ENCODE data around the gene IMMP2L. TPM values are rescaled to one million over a fixed set of nuclear protein-coding genes. Genes with fewer than 3 reads are reported as not detected.

Gene IMMP2L
- total RNA-seq, 1 donor from 2014 or later = 21.5 TPM

- Mint-ChIP-seq H3K27ac (no peak overlapping the region), H3K36me3 (peaks cover 1% of the 10 kb centered on the region), H3K4me3 (no peak overlapping the region), H3K4me1 (no peaks in the 10 kb centered on the region), H3K27me3 (ENCODE audit: insufficient read depth, low read depth) (no peaks in the 10 kb centered on the region), H3K9me3 (no peaks in the 10 kb centered on the region)
- Histone ChIP-seq H3K4me2 (no peak overlapping the region), H3K27me3 (no peaks in the 10 kb centered on the region), H3K9ac (no peak overlapping the region), H2AFZ (replicated peaks) (no peak overlapping the region), H4K20me1 (ENCODE audit: low read depth) (no peaks in the 10 kb centered on the region), H3F3A (ENCODE audit: low read depth) (no peaks in the 10 kb centered on the region), H3K9me3 (ENCODE audit: low read depth) (no peaks in the 10 kb centered on the region), H3K36me3 (no peaks in the 10 kb centered on the region), H3K27ac (no peak overlapping the region), H3K79me2 (ENCODE audit: low read depth) (no peaks in the 10 kb centered on the region), H3K4me1 (no peaks in the 10 kb centered on the region), H3K4me3 (no peak overlapping the region)
- no peak for DNase-seq (ENCODE audit: low spot score)
- TF ChIP-seq EZH2 (IDR thresholded peaks at IDR 0.05) (no peak), EZH2phosphoT487 (IDR thresholded peaks at IDR 0.05) (no peak), CTCF (IDR thresholded peaks at IDR 0.05) (no peak)
Measured at GRCh38 chr7:111384065-111384891, 178.0 kb downstream of the IMMP2L start.

DNA sequence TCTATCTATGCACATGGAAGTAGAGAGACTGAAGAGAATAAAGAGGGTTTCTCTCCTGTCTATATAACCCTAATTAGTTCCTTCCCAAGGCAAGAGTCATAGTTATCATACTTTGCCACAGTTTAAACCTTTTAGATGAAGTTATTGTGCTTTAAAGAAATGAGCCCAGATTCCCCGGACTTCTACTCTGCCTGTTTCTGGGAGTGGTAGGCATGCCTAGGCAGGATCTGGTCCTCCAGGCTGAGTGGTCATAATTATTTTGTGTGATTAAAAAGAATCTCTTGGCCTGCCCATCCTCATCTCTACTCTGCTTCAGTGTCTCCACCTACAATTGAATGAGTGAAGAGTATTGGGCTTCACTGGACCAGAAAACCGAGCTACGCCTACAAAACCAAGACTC lies 179.2 kb downstream of the IMMP2L start:
- H3K4me3 ChIP-seq = no peak overlapping the region
- H3K4me2 ChIP-seq = no peak overlapping the region
- H3K4me3 Mint-ChIP-seq = no peak overlapping the region
- H3K9me3 Mint-ChIP-seq = no peaks in the 10 kb centered on the region
- H3K27me3 ChIP-seq = no peaks in the 10 kb centered on the region
- TF ChIP-seq CTCF (IDR thresholded peaks at IDR 0.05) (no peak), EZH2 (IDR thresholded peaks at IDR 0.05) (no peak), EZH2phosphoT487 (IDR thresholded peaks at IDR 0.05) (no peak)
- no peak overlapping the region for H3K9ac ChIP-seq
- H3K79me2 ChIP-seq (ENCODE audit: low read depth) = no peaks in the 10 kb centered on the region
- peaks cover 1% of the 10 kb centered on the region for H3K36me3 Mint-ChIP-seq
- DNase-seq (ENCODE audit: low spot score) = no peak
- no peak overlapping the region for H2AFZ ChIP-seq (replicated peaks)
- H4K20me1 ChIP-seq (ENCODE audit: low read depth) = no peaks in the 10 kb centered on the region
- no peaks in the 10 kb centered on the region for H3K4me1 Mint-ChIP-seq
- H3K27ac ChIP-seq = no peak overlapping the region
- no peaks in the 10 kb centered on the region for H3K27me3 Mint-ChIP-seq (ENCODE audit: insufficient read depth, low read depth)
- no peak overlapping the region for H3K27ac Mint-ChIP-seq
- H3K9me3 ChIP-seq (ENCODE audit: low read depth) = no peaks in the 10 kb centered on the region
- H3F3A ChIP-seq (ENCODE audit: low read depth) = no peaks in the 10 kb centered on the region
- H3K4me1 ChIP-seq = no peaks in the 10 kb centered on the region
- H3K36me3 ChIP-seq = no peaks in the 10 kb centered on the region

DNA sequence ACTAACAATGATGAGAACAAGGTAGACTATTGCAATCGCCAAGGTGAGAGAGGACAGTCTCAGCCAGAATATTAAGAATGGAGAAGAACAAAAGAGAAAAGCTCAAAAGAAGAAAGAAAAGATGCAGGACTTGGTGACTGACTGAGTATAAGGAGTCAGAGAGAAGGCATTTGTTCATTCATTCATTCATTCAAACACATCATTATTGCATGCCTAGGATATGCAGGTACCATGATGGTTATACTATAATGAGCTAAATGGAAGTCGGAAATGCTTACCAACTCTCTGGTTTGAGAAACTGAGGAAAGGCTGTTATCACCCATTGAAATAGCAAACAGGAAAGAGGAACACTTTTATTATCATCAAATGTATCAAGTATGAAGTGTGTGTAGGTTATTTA lies 180.7 kb downstream of the IMMP2L start:
- Histone ChIP-seq H3K9me3 (ENCODE audit: low read depth) (no peaks in the 10 kb centered on the region), H3K27ac (no peak overlapping the region), H3K4me1 (no peaks in the 10 kb centered on the region), H3K27me3 (no peaks in the 10 kb centered on the region), H4K20me1 (ENCODE audit: low read depth) (no peaks in the 10 kb centered on the region), H3K9ac (no peak overlapping the region), H3K4me3 (no peak overlapping the region), H3F3A (ENCODE audit: low read depth) (no peaks in the 10 kb centered on the region), H3K79me2 (ENCODE audit: low read depth) (no peaks in the 10 kb centered on the region), H3K36me3 (no peaks in the 10 kb centered on the region), H3K4me2 (no peak overlapping the region), H2AFZ (replicated peaks) (no peak overlapping the region)
- no peak overlapping the region for H3K27ac Mint-ChIP-seq
- peaks cover 1% of the 10 kb centered on the region for H3K36me3 Mint-ChIP-seq
- H3K4me1 Mint-ChIP-seq = no peaks in the 10 kb centered on the region
- H3K4me3 Mint-ChIP-seq = no peak overlapping the region
- H3K9me3 Mint-ChIP-seq = no peaks in the 10 kb centered on the region
- H3K27me3 Mint-ChIP-seq (ENCODE audit: insufficient read depth, low read depth) = no peaks in the 10 kb centered on the region
- TF ChIP-seq EZH2 (IDR thresholded peaks at IDR 0.05) = no peak
- no peak for TF ChIP-seq EZH2phosphoT487 (IDR thresholded peaks at IDR 0.05)
- DNase-seq (ENCODE audit: low spot score) = no peak

DNA sequence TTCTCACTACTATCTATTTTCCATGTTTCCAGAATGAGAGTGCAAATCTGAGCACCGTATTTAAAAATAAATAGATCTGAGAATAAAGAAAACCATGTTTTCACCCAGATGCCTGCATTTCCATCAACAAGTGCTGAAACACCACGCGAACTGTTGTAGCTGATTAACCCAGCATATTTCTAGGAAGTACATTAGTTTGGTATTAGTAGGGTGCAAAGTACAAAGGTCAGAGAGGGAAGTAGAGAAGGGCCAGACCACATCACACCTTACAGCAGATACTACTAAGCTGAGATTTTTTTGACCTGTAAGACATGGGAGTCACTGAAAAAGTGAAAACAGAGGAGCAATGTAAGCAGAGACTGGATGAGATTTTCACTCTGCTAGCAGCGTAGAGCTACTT lies 181.3 kb downstream of the IMMP2L start:
- DNase-seq (ENCODE audit: low spot score) = no peak
- Histone ChIP-seq H3K79me2 (ENCODE audit: low read depth) (no peaks in the 10 kb centered on the region), H3K36me3 (no peaks in the 10 kb centered on the region), H4K20me1 (ENCODE audit: low read depth) (no peaks in the 10 kb centered on the region), H3K27ac (no peak overlapping the region), H2AFZ (replicated peaks) (no peak overlapping the region), H3K4me3 (no peak overlapping the region), H3F3A (ENCODE audit: low read depth) (no peaks in the 10 kb centered on the region), H3K27me3 (no peaks in the 10 kb centered on the region), H3K9me3 (ENCODE audit: low read depth) (no peaks in the 10 kb centered on the region), H3K4me1 (no peaks in the 10 kb centered on the region), H3K4me2 (no peak overlapping the region), H3K9ac (no peak overlapping the region)
- H3K9me3 Mint-ChIP-seq = no peaks in the 10 kb centered on the region
- TF ChIP-seq CTCF (IDR thresholded peaks at IDR 0.05) (no peak), EZH2phosphoT487 (IDR thresholded peaks at IDR 0.05) (no peak), EZH2 (IDR thresholded peaks at IDR 0.05) (no peak)
- no peaks in the 10 kb centered on the region for H3K36me3 Mint-ChIP-seq
- no peaks in the 10 kb centered on the region for H3K4me1 Mint-ChIP-seq
- no peak overlapping the region for H3K4me3 Mint-ChIP-seq
- peaks cover under 1% of the 10 kb centered on the region for H3K27me3 Mint-ChIP-seq (ENCODE audit: insufficient read depth, low read depth)
- H3K27ac Mint-ChIP-seq = no peak overlapping the region
